ENCODE data around the gene TUBGCP4.
A peak's percentile ranks its signal among the peaks of the same experiment; 100 is the strongest.
"Not testable (repeated sequence)": the region's sequence is repeated elsewhere in the genome, so short reads cannot be mapped to it uniquely, and the experiment has no call there.

TUBGCP4 gene, protein sequence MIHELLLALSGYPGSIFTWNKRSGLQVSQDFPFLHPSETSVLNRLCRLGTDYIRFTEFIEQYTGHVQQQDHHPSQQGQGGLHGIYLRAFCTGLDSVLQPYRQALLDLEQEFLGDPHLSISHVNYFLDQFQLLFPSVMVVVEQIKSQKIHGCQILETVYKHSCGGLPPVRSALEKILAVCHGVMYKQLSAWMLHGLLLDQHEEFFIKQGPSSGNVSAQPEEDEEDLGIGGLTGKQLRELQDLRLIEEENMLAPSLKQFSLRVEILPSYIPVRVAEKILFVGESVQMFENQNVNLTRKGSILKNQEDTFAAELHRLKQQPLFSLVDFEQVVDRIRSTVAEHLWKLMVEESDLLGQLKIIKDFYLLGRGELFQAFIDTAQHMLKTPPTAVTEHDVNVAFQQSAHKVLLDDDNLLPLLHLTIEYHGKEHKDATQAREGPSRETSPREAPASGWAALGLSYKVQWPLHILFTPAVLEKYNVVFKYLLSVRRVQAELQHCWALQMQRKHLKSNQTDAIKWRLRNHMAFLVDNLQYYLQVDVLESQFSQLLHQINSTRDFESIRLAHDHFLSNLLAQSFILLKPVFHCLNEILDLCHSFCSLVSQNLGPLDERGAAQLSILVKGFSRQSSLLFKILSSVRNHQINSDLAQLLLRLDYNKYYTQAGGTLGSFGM

GRCh38 chr15:43370975-43371974 is at the start of gene TUBGCP4, which contains the start of gene ZSCAN29:
Gene TUBGCP4, plus strand, starts transcription at chr15:43371101. Its CDS starts 254 bp downstream, at chr15:43371355.
Gene ZSCAN29, minus strand, starts transcription at chr15:43371043. Its CDS starts 1,130 bp downstream, at chr15:43369913.
- DNase-seq (ENCODE audit: low spot score): peak; percentile 99

- no peak for DNase-seq (ENCODE audit: low spot score)
Measured at GRCh38 chr15:43325039-43325684, 45.7 kb upstream of the TUBGCP4 start.

GRCh38 chr15:43329217-43329959 is 41.5 kb upstream of the TUBGCP4 start:
- no peak for DNase-seq (ENCODE audit: low spot score)

DNA sequence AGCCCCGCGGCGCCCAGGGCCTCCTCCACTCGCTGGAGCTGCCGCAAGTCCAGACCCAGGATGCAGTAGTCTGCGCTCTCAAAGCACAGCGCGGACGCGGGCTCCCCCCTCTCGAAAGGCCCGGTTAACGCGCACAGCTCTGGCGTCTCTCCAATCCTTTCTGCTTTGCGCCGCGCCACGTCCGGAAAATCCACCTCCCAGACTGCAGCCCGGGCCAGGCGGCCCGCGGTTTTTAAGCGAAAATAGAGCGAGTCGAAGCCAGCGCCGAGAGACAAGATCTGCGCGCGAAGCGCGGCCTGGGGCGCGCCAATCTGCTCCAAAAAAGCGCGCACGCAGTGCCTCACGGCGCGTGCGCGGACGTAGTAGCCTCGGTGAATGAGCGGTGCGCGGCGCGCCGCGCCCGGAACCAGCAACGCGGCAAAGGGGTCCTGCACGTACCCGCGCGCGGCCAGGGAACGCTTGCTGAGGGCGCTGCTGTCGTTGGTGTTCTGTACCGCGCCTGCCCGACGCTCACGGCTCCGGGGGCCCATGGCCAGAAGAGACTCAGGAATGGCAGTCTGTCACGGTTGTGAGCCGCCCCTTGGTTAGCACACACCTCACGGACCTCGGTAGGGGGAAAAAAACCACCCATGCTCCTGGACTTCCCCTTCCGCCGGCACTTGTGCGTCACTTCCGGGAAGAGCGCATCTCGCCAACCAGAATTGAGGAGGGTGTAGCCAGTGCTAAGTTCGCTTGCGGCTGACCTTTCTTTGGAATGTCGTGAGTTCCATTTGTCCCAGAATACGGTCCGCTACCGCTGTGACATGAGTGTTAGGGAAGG is 40.7 kb upstream of the TUBGCP4 start, which contains the start of gene LCMT2:
Gene LCMT2, minus strand, starts transcription at position 614 of the 820 bp plus-strand sequence. Its CDS starts 84 bp downstream, at position 530.
- DNase-seq (ENCODE audit: low spot score): peak; percentile 93

DNA sequence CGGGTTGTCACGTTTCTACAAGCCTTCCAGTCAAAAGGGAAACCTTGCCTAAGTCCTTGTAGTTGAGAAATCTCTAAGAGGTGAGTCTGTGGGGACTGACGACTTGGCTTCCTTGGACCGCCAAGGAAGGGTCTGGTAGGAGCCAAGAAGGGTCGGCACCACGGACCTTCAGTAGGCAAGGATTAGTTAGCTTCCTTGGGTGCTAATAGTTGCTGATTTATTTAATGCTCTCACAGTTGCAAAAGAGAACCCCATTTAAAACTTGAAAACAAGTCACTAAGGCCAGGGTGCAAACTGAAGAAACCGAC is 40.2 kb upstream of the TUBGCP4 start:
- no peak for DNase-seq (ENCODE audit: low spot score)

DNA sequence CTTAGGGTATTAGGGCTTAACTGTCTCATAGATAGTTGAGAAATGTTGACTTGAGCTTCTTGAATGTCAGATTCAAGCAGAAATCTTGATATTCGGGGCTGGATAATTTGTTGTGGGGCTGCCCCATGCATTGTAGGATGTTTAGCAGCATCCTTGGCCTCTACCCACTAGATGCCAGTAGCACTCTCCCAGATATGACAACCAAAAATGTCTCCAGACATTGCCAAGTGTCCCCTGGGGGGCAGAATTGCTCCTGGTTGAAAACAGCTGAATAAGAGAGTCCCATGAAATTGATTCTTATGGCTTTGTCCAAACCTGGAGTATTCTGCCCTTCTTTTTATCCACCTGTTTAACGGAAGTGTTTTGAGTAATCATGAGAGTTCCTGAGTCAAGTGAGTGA is 24.6 kb upstream of the TUBGCP4 start:
- DNase-seq (ENCODE audit: low spot score): no peak

DNA sequence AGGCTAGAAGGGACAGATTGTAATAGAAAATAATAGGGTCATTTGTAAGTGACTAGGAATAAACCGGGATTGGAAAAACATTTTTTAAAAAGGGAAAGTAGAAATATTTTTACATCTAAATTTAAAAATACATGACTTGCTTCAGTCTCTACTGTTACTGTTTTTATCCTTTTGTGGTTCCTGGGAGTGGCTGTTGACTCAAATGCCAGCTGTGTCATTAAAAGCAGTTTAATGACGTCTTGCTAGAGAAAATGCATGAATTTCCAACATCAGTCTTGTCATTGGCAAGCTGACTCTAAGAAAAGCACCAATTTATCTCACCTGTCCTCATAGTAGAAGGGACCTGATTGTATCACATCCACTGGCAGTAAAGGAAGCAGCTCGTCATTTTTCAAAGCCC is 23.8 kb upstream of the TUBGCP4 start:
- DNase-seq (ENCODE audit: low spot score): no peak

GRCh38 chr15:43352693-43353382 is 18.1 kb upstream of the TUBGCP4 start:
- DNase-seq (ENCODE audit: low spot score): no peak

DNA sequence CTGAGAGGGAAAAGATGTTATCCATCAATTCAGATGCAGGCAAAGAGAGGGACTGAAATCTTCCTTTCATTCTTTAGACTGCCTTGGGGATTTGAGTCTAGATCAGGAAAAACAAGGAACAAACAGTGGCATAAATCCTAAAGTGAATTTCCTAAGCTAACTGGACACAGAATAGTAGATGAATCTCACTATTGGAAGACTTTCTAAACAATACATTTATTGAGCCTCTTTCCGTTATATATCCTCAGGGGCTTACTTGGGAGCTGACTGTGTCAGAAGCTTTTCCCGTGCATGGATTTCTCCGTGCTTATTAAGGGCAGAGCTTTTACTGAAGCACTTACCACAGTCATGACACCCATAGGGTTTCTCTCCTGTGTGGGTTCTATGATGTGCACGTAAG is 10.1 kb upstream of the TUBGCP4 start:
- no peak for DNase-seq (ENCODE audit: low spot score)

DNA sequence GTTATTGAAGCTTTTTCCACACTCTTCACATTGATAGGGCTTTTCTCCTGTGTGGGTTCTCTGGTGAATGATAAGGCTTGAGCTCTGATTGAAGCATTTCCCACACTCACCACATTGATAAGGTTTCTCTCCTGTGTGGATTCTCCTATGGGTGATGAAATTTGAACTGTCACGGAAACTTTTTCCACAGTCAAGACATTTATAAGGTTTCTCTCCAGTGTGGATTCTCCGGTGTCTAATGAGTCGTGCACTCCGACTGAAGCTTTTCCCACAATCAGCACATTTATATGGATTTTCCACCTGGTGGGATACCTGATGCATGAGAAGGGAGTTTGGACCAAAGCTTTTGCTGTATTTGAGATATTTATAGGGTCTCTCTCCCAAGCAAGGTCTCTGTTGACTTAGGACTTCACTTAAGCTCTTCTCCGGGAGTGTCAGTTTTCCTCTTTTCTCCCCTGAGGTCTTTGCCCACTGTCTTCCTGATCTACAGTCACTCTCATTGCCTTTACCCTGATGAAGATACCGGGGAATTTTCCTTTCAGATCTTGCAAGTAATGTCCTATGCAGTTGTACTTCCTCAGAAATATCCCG is 9.5 kb upstream of the TUBGCP4 start:
- no peak for DNase-seq (ENCODE audit: low spot score)

DNA sequence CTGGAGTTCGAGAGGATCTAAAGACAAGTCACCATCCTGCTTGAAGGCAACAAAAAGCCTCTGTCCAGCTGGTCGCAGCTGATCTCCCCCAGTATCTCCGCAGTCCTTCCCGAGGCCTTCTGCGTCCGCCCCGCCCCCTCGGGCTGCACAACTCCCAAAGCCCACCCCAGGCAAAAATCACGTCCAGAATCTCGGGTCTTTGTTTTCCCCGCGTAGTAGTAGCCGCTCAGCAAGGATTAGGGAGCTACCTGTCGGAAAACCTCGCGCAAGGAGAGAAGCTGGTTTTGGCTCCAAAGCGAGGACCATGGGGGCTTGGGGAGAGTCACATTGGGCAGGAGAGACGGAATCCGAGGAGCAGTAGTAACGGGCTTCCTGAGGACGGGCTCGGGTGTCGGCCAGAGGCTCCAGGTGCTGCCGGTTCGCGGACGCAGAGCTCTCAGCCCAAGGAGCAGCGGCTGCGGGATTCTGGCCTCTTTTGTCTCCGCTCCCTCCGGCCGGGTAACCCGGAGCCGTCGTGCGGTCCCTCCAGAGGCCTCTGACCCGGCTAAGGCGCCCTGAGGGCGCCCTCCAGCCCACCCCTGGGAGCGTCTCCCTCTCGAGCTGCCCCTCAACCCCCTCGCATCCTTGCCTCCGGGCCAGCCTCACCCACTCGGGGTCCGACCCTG is 459 bp upstream of the TUBGCP4 start:
- DNase-seq (ENCODE audit: low spot score): peak; percentile 48

DNA sequence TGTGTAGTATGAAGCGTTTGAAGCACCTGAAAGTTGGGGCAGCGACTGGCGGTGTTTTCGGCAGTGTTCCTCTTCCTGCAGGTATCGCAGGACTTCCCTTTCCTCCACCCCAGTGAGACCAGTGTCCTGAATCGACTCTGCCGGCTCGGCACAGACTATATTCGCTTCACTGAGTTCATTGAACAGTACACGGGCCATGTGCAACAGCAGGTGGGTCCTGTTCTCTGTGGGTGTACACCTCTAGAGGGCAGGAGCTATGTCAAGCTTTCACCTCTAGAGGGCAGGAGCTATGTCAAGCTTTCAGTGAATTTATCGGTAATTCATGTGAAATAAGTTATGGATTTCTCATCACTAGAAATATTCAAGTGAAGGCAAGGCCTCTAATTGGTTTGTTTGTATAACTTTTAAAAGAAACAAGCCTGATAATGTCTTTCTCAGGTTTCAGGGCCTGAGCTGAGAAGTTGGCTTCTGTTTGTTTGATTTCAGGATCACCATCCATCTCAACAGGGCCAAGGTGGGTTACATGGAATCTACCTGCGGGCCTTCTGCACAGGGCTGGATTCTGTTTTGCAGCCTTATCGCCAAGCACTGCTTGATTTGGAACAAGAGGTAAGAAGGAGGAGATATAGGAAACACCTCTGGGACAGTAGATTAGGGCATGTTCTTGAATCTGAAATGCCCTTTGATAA is 5.3 kb downstream of the TUBGCP4 start:
- peak; percentile 49 for DNase-seq (ENCODE audit: low spot score)

GRCh38 chr15:43378601-43379000 is 7.7 kb downstream of the TUBGCP4 start:
- DNase-seq (ENCODE audit: low spot score): no peak

- no peak for DNase-seq (ENCODE audit: low spot score)
Measured at GRCh38 chr15:43382310-43382709, 11.4 kb downstream of the TUBGCP4 start.

DNA sequence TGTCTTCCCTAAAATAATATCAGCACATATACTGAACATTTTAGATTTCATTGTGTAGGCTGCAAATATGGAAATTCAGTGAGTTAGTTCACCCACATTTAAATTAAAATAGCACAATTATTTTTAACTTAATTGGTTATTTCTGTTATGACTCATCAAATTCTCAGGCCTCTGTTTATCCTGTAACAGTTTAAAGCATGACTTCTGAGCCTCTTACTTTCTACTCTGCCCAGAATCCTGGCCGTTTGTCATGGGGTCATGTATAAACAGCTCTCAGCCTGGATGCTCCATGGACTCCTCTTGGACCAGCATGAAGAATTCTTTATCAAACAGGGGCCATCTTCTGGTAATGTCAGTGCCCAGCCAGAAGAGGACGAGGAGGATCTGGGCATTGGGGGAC is 12.2 kb downstream of the TUBGCP4 start:
- no peak for DNase-seq (ENCODE audit: low spot score)

- DNase-seq (ENCODE audit: low spot score): no peak
Measured at GRCh38 chr15:43390723-43391122, 19.8 kb downstream of the TUBGCP4 start.

- DNase-seq (ENCODE audit: low spot score): not testable (repeated sequence)
Measured at GRCh38 chr15:43393592-43393991, 22.7 kb downstream of the TUBGCP4 start.

DNA sequence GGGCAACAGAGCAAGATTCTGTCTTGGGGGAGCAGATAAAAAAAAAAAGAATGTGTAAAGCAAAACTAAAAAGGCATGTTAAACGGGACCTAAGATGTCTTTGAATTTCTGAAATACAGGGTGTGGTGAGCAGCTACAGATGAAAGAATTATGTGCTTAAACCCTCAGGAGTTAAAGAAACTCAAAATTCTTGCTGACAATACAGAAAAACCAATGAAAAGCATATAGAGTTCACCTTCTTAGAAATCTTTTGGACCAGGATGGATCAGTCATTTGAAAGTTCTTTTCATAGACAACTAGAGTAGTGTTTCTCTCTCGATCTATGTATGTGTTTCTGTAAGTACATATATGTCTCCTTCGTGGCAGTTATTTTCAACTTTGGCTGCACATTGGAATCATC is 31.4 kb downstream of the TUBGCP4 start:
- DNase-seq (ENCODE audit: low spot score): no peak
